ENCODE results near the gene RERE. TPM values are rescaled to one million over a fixed set of nuclear protein-coding genes. Genes with fewer than 3 reads are reported as not detected.
"Not testable (repeated sequence)": the region's sequence is repeated elsewhere in the genome, so short reads cannot be mapped to it uniquely, and the experiment has no call there.

Gene RERE
- total RNA-seq, 1 donor from 2014 or later: 141 TPM

- no peak for DNase-seq (ENCODE audit: extremely low read depth, low read depth, low spot score)
Measured at GRCh38 chr1:8844501-8845006, 27.1 kb upstream of the RERE start.

GRCh38 chr1:8841395-8841794, 24.0 kb upstream of the RERE start:
- no peak for DNase-seq (ENCODE audit: extremely low read depth, low read depth, low spot score)

GRCh38 chr1:8839990-8840389, 22.6 kb upstream of the RERE start:
- no peak for DNase-seq (ENCODE audit: extremely low read depth, low read depth, low spot score)

- no peak for DNase-seq (ENCODE audit: extremely low read depth, low read depth, low spot score)
Measured at GRCh38 chr1:8835941-8836643, 18.7 kb upstream of the RERE start.

- no peak for DNase-seq (ENCODE audit: extremely low read depth, low read depth, low spot score)
Measured at GRCh38 chr1:8831340-8831739, 13.9 kb upstream of the RERE start.

GRCh38 chr1:8830732-8831131, 13.3 kb upstream of the RERE start:
- DNase-seq (ENCODE audit: extremely low read depth, low read depth, low spot score): not testable (repeated sequence)

- no peak for DNase-seq (ENCODE audit: extremely low read depth, low read depth, low spot score)
Measured at GRCh38 chr1:8825985-8826481, 8.6 kb upstream of the RERE start.

- DNase-seq (ENCODE audit: extremely low read depth, low read depth, low spot score): no peak
Measured at GRCh38 chr1:8823295-8823664, 5.8 kb upstream of the RERE start.

GRCh38 chr1:8822373-8823294, 5.2 kb upstream of the RERE start:
- DNase-seq (ENCODE audit: extremely low read depth, low read depth, low spot score): no peak

- no peak for DNase-seq (ENCODE audit: extremely low read depth, low read depth, low spot score)
Measured at GRCh38 chr1:8821084-8821483, 3.6 kb upstream of the RERE start.

GRCh38 chr1:8818789-8819188, 1.3 kb upstream of the RERE start:
- DNase-seq (ENCODE audit: extremely low read depth, low read depth, low spot score): not testable (repeated sequence)

- peak; percentile 90 for DNase-seq (ENCODE audit: extremely low read depth, low read depth, low spot score)
Measured at GRCh38 chr1:8818325-8818775, 910 bp upstream of the RERE start.

- DNase-seq (ENCODE audit: extremely low read depth, low read depth, low spot score): no peak
Measured at GRCh38 chr1:8816831-8817411, 519 bp downstream of the RERE start.

- DNase-seq (ENCODE audit: extremely low read depth, low read depth, low spot score): no peak
Measured at GRCh38 chr1:8816264-8816663, 1.2 kb downstream of the RERE start.

- no peak for DNase-seq (ENCODE audit: extremely low read depth, low read depth, low spot score)
Measured at GRCh38 chr1:8815582-8816151, 1.8 kb downstream of the RERE start.

- no peak for DNase-seq (ENCODE audit: extremely low read depth, low read depth, low spot score)
Measured at GRCh38 chr1:8814865-8815264, 2.6 kb downstream of the RERE start.

GRCh38 chr1:8813991-8814390, 3.4 kb downstream of the RERE start:
- no peak for DNase-seq (ENCODE audit: extremely low read depth, low read depth, low spot score)

GRCh38 chr1:8813016-8813763, 4.2 kb downstream of the RERE start:
- no peak for DNase-seq (ENCODE audit: extremely low read depth, low read depth, low spot score)

GRCh38 chr1:8812081-8812480, 5.4 kb downstream of the RERE start:
- no peak for DNase-seq (ENCODE audit: extremely low read depth, low read depth, low spot score)

GRCh38 chr1:8810987-8811386, 6.5 kb downstream of the RERE start:
- DNase-seq (ENCODE audit: extremely low read depth, low read depth, low spot score): no peak
